H1 (cell line): Measurements from ENCODE around the gene ACRBP. TPM values are rescaled to one million over a fixed set of nuclear protein-coding genes. Genes with fewer than 3 reads are reported as not detected.

Source experiments
- EP300 ChIP-seq, 2 experiments: IDR thresholded peaks; 1 replicate in 1 of 2; 2 replicates in 1 of 2; pipeline ENCODE4 v1.6.1; 2011 to 2012; ENCODE audit warnings: low read depth in 2 of 2, low read length in 2 of 2, mild to moderate bottlenecking in 2 of 2, borderline replicate concordance in 1 of 2, inconsistent platforms in 1 of 2, moderate library complexity in 1 of 2
- NANOG ChIP-seq: IDR thresholded peaks from 2 replicates; pipeline ENCODE4 v1.6.1; 2011; ENCODE audit warnings: low read length, low read depth, mild to moderate bottlenecking, inconsistent platforms; ENCODE audit not compliant: insufficient read depth, poor library complexity, severe bottlenecking
- TCF12 ChIP-seq: IDR thresholded peaks from 2 replicates; pipeline ENCODE4 v1.6.1; 2011; ENCODE audit warnings: low read depth, mild to moderate bottlenecking, low read length
- polyA plus RNA-seq, 7 experiments: library from polyadenylated mRNA; depleted of rRNA in 3 of 7; stranded (reverse) in 5 of 7; unstranded in 2 of 7; fragments of >200 nt in 5 of 7; fragments of 200-250 nt in 2 of 7; gene quantifications; 1 replicate in 5 of 7; 2 replicates in 1 of 7; 4 replicates in 1 of 7; pipeline versions ENCODE4 v1.2.1 to v1.2.3, GENCODE V29; 2011 to 2013; ENCODE audit warnings: missing spikeins in 2 of 7, mixed read lengths in 2 of 7
- total RNA-seq: library from RNA; stranded (reverse); fragmentation: NEBNext Ultra II Directional; extraction: Animal tissue kit (Norgen Biotek cat#: 25700); gene quantifications from 2 replicates; pipeline ENCODE4 v1.2.1, GENCODE V29; 2021
- TF ChIP-seq, protein P1 (sequence below): IDR thresholded peaks from 2 replicates; pipeline ENCODE4 v1.6.1; 2012; ENCODE audit warnings: inconsistent platforms
- TF ChIP-seq, protein P2 (sequence below): IDR thresholded peaks from 2 replicates; pipeline ENCODE4 v1.6.1; 2012; ENCODE audit warnings: inconsistent platforms
- TF ChIP-seq, protein P3 (sequence below), 3 experiments: IDR thresholded peaks; 1 replicate in 2 of 3; 2 replicates in 1 of 3; pipeline versions ENCODE4 v1.5.1 to v1.6.1; 2011; ENCODE audit warnings: low read length in 3 of 3, mild to moderate bottlenecking in 3 of 3, inconsistent platforms in 2 of 3, low read depth in 1 of 3, moderate library complexity in 1 of 3; ENCODE audit not compliant: insufficient read depth in 1 of 3; ENCODE audit errors: control extremely low read depth in 1 of 3

ACRBP gene
- total and polyA plus RNA-seq, 2 of the 8 experiments (the other 6 are each of a cell fraction or from before 2014, with no cell fraction given) = 0.80 to 5.2 TPM

DNA sequence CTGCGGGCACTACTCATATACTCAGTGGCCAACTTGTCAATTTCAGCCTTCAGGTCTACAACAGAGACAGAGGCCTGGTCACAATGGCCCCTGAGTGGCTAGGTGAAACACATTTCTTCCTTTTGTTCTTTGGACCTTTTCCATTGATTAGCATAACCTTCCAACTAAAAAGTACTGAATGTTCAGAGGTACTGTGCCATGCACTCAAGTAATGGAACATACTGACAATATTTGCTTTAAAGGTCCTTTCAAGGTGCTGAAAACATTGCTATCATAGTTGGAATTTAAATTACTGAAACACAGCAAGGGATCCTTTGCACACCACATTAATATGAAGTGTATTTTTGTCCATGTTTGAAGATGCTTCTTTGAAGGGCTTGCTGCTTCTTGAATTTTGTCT is 6.1 kb upstream of the ACRBP start (continued):
- TF ChIP-seq, protein P1, sequence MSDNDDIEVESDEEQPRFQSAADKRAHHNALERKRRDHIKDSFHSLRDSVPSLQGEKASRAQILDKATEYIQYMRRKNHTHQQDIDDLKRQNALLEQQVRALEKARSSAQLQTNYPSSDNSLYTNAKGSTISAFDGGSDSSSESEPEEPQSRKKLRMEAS = no peak
- TF ChIP-seq TCF12 = no peak
- TF ChIP-seq, protein P2, sequence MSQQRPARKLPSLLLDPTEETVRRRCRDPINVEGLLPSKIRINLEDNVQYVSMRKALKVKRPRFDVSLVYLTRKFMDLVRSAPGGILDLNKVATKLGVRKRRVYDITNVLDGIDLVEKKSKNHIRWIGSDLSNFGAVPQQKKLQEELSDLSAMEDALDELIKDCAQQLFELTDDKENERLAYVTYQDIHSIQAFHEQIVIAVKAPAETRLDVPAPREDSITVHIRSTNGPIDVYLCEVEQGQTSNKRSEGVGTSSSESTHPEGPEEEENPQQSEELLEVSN = no peak
- TF ChIP-seq NANOG = no peak
- TF ChIP-seq, protein P3, sequence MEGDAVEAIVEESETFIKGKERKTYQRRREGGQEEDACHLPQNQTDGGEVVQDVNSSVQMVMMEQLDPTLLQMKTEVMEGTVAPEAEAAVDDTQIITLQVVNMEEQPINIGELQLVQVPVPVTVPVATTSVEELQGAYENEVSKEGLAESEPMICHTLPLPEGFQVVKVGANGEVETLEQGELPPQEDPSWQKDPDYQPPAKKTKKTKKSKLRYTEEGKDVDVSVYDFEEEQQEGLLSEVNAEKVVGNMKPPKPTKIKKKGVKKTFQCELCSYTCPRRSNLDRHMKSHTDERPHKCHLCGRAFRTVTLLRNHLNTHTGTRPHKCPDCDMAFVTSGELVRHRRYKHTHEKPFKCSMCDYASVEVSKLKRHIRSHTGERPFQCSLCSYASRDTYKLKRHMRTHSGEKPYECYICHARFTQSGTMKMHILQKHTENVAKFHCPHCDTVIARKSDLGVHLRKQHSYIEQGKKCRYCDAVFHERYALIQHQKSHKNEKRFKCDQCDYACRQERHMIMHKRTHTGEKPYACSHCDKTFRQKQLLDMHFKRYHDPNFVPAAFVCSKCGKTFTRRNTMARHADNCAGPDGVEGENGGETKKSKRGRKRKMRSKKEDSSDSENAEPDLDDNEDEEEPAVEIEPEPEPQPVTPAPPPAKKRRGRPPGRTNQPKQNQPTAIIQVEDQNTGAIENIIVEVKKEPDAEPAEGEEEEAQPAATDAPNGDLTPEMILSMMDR (IDR thresholded peaks at IDR 0.05; ENCODE audit: control extremely low read depth in 1 of 3, insufficient read depth in 1 of 3, low read depth in 1 of 3, low read length in 3 of 3) = no peak
- no peak for TF ChIP-seq EP300 (IDR thresholded peaks at IDR 0.05; ENCODE audit: borderline replicate concordance in 1 of 2, low read depth in 2 of 2, low read length in 2 of 2)
- TF ChIP-seq, all 59 proteins: peak for 0
